GM12872 (cell line): ENCODE data around the gene AGFG2.
A peak's percentile ranks its signal among the peaks of the same experiment; 100 is the strongest.

ENCODE experiments used
- CTCF ChIP-seq: IDR thresholded peaks from 3 replicates; pipeline ENCODE4 v1.5.1; 2011; ENCODE audit warnings: low read depth, mild to moderate bottlenecking, low read length, moderate library complexity; ENCODE audit not compliant: insufficient read depth

AGFG2 gene

DNA sequence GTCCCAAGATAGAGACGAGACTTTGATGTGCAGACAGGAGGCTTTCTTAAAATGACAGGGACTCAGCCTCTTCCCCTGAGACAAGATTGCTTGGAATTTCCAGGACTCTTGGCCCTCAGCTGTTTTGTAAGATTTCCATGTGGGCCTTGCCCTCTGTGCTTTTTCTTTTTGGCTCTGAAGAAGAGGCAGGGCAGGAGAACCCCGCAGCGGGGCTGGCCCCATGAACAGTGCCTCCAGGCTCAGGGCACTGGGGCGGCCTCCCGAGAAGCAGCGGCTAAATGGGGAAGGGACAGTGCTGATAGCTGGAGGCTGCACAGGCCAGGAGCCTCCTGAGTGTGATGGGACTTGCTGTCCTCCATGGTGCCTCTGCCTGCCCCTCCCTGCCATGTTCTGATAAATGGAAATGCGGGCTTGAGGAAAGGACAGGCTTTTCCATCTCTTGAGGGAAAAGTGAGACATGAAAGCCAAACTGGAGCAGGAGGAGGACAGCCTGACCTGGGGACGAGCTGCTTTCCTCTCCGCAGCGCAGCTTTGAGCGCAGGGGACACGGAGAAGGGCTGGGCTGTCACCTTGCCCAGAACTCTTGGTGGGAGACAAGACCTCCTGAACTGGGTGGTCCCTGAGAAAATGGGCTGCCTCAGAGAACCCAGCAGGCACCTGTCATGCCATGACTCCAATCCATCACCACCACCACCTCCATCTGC lies 22.6 kb downstream of the AGFG2 start:
- TF ChIP-seq CTCF: no peak

GRCh38 chr7:100562195-100563099 lies 23.4 kb downstream of the AGFG2 start:
- TF ChIP-seq CTCF: no peak

DNA sequence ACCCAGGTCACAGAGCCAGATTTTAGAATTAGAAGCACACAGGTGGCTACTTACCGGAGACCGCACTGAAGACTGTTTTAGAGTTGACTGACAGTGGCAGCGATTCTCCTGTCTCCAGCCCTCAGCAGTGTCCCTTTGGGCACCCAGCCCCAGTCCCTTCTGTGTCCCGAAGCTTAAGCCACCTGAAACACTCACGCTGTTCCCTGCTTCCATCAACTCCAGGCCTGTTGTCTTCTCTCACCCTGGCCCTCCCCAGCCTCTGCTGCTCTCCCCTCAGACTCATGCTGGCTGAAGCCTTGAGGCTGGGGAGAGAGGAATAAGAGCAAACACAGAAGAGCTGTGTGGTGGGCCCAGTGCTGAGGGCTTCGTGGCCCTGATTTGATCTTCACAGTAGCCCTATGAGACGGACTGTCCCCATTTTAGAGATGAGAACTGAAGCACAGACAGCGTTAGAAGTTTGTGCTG lies 24.1 kb downstream of the AGFG2 start:
- TF ChIP-seq CTCF: no peak

DNA sequence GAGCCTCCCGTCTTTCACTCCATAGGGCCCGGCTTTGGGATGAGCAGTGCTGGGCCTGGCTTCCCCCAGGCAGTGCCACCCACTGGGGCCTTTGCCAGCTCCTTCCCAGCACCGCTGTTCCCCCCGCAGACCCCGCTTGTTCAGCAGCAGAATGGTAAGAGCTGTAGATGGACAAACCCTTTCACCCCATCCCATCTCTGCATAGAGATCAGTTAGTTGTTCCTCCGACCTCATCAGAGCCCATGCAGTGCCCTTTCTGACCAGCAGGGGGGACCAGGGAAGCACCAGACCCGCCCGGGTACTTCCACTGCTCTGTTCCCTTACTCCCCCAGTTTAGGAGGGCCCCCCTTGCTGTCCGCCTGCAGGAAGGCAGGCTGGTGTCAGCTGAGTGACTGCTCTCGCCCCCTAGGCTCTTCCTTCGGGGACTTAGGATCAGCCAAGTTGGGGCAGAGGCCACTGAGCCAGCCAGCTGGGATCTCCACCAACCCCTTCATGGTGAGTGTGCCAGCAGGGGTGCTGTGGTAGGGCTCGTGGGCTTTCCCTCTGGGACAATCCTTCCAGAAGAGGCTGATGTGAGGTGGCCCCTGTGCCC lies 24.9 kb downstream of the AGFG2 start:
- peak; percentile 99 for TF ChIP-seq CTCF

DNA sequence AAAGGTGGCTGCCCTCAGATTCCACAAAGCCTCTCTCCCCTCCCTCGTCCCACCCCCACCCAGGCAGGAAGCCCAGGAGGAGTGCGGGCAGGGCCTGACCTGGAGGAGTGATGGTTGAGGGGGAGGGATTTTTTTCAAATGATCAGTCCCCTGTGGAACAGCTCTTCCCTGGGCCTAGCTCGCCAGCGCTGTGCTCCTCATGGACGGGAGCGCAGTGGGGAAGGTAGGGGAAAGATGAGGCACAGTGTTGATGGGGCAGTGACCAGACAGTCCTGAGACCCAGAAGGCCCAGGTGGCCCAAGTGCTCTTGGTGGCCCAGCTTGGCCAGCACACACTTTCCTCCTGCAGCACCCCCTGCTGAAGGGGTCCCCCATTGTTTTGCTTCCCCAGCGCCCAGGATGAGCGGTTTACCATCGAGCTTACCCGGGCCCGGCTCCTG lies 26.1 kb downstream of the AGFG2 start:
- TF ChIP-seq CTCF: no peak

- TF ChIP-seq CTCF: no peak
Measured at GRCh38 chr7:100566018-100566531, 27.1 kb downstream of the AGFG2 start.

GRCh38 chr7:100567031-100567730 lies 28.2 kb downstream of the AGFG2 start:
- no peak for TF ChIP-seq CTCF
